Cardiac fibroblast (primary cell): ENCODE results near the gene UBE2V1.

Experiments used
- DNase-seq, 2 donors: peaks; one replicate each; pipeline versions ENCODE4 v3.0.0 to v3.0.0-alpha.2; 2010; ENCODE audit warnings: low read depth in 2 of 2
- H3K4me3 ChIP-seq, 2 donors: replicated peaks in 1 of 2; 1 replicate in 1 of 2; 2 replicates in 1 of 2; pipeline ENCODE4 v1.5.1; 2011; ENCODE audit warnings: low read depth in 2 of 2, low read length in 2 of 2, mild to moderate bottlenecking in 2 of 2, moderate library complexity in 1 of 2
- TF ChIP-seq, protein P1 (sequence below): IDR thresholded peaks from one replicate; pipeline ENCODE4 v1.5.1; 2011; ENCODE audit warnings: low read depth, mild to moderate bottlenecking, low read length, inconsistent platforms

The UBE2V1 gene

DNA sequence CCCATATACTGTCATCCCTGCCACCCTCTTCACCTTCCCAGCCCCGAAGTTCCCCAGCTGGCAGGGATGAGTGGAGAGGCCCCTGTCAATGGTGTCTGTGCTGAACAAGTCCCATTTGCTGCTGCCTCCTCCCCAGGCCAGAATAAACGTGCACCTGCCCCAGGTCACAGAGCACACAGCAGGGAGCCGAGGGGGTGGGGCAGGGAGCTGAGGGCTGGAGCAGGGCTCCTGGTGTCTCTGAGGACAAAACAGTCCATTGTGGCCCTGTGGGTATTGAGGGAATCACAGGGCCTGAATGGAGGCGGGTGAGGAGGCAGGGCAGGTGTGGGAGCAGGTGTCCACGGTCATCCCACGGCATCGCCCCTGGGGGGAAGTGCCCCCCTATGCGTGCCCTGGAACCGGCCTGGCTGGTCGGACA lies 74.4 kb downstream of the UBE2V1 start:
- no peak overlapping the region for H3K4me3 ChIP-seq
- TF ChIP-seq, protein P1, sequence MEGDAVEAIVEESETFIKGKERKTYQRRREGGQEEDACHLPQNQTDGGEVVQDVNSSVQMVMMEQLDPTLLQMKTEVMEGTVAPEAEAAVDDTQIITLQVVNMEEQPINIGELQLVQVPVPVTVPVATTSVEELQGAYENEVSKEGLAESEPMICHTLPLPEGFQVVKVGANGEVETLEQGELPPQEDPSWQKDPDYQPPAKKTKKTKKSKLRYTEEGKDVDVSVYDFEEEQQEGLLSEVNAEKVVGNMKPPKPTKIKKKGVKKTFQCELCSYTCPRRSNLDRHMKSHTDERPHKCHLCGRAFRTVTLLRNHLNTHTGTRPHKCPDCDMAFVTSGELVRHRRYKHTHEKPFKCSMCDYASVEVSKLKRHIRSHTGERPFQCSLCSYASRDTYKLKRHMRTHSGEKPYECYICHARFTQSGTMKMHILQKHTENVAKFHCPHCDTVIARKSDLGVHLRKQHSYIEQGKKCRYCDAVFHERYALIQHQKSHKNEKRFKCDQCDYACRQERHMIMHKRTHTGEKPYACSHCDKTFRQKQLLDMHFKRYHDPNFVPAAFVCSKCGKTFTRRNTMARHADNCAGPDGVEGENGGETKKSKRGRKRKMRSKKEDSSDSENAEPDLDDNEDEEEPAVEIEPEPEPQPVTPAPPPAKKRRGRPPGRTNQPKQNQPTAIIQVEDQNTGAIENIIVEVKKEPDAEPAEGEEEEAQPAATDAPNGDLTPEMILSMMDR: no peak
- DNase-seq: no peak

DNA sequence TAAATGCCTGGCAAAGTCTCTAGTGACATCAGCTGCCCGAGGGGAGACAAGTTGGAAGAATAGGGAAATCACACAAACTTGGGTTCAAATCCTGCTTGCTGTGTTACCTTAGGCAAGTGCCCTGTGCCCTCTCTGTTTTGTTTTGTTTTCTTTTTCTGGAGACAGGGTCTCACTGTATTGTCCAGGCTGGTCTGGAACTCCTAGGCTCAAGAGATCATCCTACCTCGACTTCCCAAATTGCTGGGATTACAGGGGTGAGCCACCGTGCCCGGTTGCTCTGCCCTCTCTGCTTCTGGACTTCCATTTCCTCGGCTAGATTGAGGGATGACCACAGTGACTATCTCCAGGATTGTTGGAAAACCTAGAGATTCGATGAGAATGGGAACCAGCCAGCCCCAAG lies 74.8 kb downstream of the UBE2V1 start:
- H3K4me3 ChIP-seq: no peak overlapping the region
- TF ChIP-seq, protein P1: no peak
- DNase-seq: no peak

DNA sequence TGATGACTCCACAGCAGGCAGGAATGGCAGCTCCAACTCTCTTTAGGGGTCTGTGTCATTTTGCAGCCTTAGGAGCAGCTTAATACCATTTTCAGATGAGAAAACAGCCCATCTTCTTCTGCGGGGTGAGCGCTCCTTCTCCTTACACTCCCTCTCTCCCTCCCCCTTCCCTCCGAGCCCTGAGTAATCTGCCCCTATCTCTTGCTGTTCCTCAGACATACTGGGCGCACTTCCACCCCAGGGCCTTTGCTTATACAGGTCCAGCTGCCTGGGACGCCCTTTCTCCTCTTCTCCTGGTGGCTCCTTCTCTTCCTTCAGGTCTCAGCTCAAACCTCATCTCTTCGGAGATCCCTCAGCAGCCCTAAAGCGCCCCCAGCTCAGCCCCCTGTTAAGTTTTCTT lies 75.4 kb downstream of the UBE2V1 start:
- DNase-seq: no peak
- no peak overlapping the region for H3K4me3 ChIP-seq
- TF ChIP-seq, protein P1: no peak

- DNase-seq: no peak
- no peak overlapping the region for H3K4me3 ChIP-seq
- TF ChIP-seq, protein P1: no peak
These were observed 75.8 kb downstream of the UBE2V1 start for GRCh38 chr20:50037123-50037522.

DNA sequence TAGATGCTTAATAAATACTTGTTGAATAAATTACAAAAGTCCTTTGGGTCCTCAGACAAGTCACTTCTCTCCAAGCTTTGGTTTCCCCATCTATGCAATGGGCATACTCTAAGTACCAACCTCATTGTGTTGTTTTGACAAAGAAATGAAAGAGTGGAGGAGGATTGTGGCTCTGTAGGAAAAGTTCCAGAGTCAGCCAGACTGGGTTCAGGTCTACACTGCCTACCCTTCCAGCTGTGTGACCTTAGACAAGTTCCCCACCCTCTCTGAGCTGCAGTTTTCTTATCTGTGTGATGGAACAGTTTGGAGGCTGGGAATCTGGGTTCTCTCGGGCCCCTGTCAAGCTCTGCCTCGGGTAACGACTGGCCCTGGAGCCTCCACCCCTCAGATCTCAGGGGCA lies 76.2 kb downstream of the UBE2V1 start:
- no peak for DNase-seq
- TF ChIP-seq, protein P1: no peak
- H3K4me3 ChIP-seq: no peak overlapping the region

DNA sequence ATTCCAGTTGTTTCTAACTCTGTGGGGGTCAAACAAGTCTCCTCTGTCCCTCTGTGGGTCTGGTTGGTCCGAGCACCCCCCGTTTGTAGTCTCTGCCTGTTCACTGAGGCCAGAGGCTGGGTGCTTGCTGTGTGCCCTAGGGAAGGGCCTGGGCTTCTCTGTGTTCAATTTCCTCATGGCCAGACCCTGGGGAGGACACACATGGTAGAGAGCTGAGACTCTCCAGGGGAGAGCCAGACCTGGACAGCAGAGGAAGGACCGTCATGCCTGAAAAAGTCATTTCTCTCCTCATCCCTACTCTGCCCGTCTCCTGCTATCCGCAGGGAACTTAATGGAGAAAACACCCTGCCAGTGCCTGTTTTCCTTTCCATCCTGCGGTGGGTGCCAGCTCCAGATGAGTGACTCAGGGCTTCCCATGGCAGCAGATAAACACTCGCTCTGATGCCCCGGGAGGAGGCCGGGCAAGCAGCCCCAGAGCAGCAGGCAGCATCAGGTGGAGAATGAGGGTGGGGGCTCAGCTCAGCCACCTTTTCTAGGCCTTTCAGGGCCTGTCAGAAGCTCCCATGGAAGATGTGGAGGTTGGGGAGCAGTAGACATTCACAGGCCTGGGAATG lies 78.3 kb downstream of the UBE2V1 start:
- no peak overlapping the region for H3K4me3 ChIP-seq
- TF ChIP-seq, protein P1: no peak
- DNase-seq: peak; percentile 48 to 74
